GM06990 (cell line): Measurements from ENCODE around the gene BGN.

ENCODE experiments used
- DNase-seq: peaks from one replicate; pipeline ENCODE4 v3.0.0-alpha.2; 2011; ENCODE audit not compliant: insufficient read length; ENCODE audit errors: extremely low read depth
- H3K27me3 ChIP-seq: replicated peaks from 2 replicates; pipeline ENCODE4 v1.6.0; 2011; ENCODE audit warnings: low read length; ENCODE audit not compliant: control insufficient read depth, insufficient read depth
- H3K36me3 ChIP-seq: 2 replicates; pipeline ENCODE4 v1.5.1; 2011; ENCODE audit warnings: low read length; ENCODE audit not compliant: control insufficient read depth, insufficient read depth
- H3K4me3 ChIP-seq: replicated peaks from 2 replicates; pipeline ENCODE4 v1.5.1; 2011; ENCODE audit warnings: low read depth, mild to moderate bottlenecking, control low read depth, low read length
- CTCF ChIP-seq: IDR thresholded peaks from 2 replicates; pipeline ENCODE4 v1.5.1; 2011; ENCODE audit warnings: low read length, control low read depth, mild to moderate bottlenecking, inconsistent platforms; ENCODE audit not compliant: insufficient read depth, poor library complexity, severe bottlenecking

The BGN gene

DNA sequence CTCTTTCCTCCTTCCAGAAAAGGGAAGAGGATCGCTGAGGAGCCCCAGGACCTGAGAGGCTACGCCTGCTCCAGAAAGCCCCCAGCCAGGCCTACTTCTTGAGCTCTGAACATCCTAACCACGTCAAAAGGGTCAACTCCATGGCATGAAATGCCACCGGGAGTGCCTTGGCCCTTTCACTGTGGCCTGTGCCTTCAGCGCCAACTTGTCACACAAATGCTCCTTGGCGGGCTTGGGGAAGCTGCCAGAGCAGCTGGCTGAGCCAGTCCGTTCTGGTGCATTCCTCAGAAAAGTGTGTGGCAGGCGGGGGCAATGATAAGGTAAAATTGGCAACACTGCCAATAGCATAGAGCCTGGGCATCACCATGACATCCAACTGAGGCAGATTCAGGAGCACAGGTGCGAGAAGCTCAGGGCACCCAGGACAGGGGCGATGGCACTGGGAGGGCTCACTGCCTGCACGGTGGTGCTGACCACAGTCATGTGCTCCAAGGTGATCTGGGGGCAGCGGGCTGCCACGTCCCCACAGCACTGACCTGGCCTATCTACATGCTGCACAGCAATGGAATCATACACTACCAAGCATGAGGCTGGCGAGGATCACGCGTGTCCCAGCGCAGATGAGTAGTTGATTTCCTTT, 36.8 kb upstream of the BGN start:
- Histone ChIP-seq H3K36me3 (peaks cover 2% of the 10 kb centered on the region), H3K4me3 (no peak overlapping the region), H3K27me3 (no peaks in the 10 kb centered on the region)
- no peak for TF ChIP-seq CTCF
- no peak for DNase-seq

GRCh38 chrX:153458476-153458875, 36.3 kb upstream of the BGN start:
- TF ChIP-seq CTCF = no peak
- no peak overlapping the region for H3K4me3 ChIP-seq
- H3K27me3 ChIP-seq = no peaks in the 10 kb centered on the region
- no peak for DNase-seq
- H3K36me3 ChIP-seq = peaks cover 2% of the 10 kb centered on the region

GRCh38 chrX:153459986-153460385, 34.8 kb upstream of the BGN start:
- Histone ChIP-seq H3K4me3 (no peak overlapping the region), H3K27me3 (no peaks in the 10 kb centered on the region), H3K36me3 (peaks cover under 1% of the 10 kb centered on the region)
- TF ChIP-seq CTCF = no peak
- DNase-seq = no peak

GRCh38 chrX:153460826-153461225, 34.0 kb upstream of the BGN start:
- Histone ChIP-seq H3K4me3 (no peak overlapping the region), H3K27me3 (no peaks in the 10 kb centered on the region), H3K36me3 (no peaks in the 10 kb centered on the region; the same call in none of the 2 replicates)
- peak; percentile 38 for DNase-seq
- peak; percentile 70 for TF ChIP-seq CTCF

- no peak for TF ChIP-seq CTCF
- DNase-seq = no peak
These were observed 32.5 kb upstream of the BGN start for GRCh38 chrX:153462291-153462690.

DNA sequence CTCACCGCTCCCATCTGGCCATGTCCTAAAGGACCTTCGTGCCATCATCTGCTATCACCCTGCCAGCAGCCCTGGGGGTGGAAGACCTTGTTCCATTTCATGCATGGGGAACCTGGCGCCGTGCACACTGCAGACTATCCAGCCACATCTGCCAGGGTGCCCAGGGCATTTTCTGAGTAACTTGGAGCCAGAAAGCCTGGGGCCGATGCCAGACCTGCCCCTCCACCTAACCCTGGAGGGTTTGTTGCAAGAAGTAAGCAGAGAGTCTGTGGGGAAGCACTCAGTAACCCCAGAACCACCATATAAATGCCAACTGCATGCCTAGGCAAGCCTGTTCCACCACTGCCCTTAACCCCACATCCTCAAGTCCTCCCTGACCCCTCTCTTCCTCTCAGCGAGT, 31.7 kb upstream of the BGN start:
- no peaks in the 10 kb centered on the region for H3K27me3 ChIP-seq
- DNase-seq = no peak
- H3K4me3 ChIP-seq = no peak overlapping the region
- no peaks in the 10 kb centered on the region; the same call in none of the 2 replicates for H3K36me3 ChIP-seq
- no peak for TF ChIP-seq CTCF

More at GRCh38 chrX:153462291-153462690, 32.5 kb upstream of the BGN start:
- H3K4me3 ChIP-seq = no peak overlapping the region
- H3K27me3 ChIP-seq = no peaks in the 10 kb centered on the region
- H3K36me3 ChIP-seq = no peaks in the 10 kb centered on the region; the same call in none of the 2 replicates
